Stimulated activated naive CD8-positive, alpha-beta T cell treated with anti-CD3 and anti-CD28 coated beads, Interleukin-15, Interleukin-2, amounts not matched to agents 100 U/mL and 50 U/mL, for 24 hours (primary cell): Measurements from ENCODE around the gene MTUS2.

Experiments used
- ATAC-seq: fragments of 150-1000 bp; cut with Tn5 transposase; one replicate; pipeline ENCODE4 v1.10.0; 2021
- DNase-seq: peaks from one replicate; pipeline ENCODE4 v3.0.0; 2021

MTUS2 gene

DNA sequence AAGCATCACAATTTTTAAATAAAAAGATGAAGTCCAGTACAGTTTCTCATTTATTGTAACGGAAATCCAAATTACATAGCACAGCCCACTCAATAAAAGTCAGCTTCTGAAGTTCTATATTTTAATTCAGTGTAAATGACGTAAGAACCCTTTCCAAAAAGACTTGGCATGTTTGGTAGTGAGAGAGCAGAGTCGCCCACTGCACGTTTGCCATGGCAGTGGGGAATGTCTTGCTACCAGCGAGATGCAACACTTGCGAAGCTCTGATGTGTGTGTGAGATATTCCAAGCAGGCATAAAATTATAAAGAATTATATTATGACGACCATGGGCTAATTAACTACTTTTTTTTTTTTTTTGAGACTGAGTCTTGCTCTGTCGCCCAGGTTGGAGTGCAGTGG is 585.3 kb downstream of the MTUS2 start:
- ATAC-seq, result no peak

DNA sequence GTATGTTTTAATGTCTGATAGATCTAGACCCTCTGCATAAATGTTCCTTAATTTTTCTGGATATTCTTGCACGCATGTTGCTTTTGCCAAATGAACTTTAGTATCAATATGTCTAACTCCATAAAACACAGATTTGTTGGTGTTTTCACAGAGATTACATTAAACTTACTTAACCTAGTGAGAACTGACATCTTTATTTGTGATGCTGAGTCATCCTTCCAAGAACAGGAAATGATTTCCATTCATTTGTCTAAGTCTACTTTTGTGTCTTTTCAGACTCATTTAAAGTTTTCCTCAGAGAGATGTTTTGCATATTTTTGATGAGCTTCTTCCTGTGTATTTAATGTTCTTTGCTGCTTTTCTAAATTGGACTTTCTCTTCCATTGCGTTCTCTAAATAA is 591.3 kb downstream of the MTUS2 start:
- ATAC-seq (no peak), DNase-seq (no peak)

More for the DNA sequence above, 585.3 kb downstream of the MTUS2 start:
- DNase-seq, result no peak

DNA sequence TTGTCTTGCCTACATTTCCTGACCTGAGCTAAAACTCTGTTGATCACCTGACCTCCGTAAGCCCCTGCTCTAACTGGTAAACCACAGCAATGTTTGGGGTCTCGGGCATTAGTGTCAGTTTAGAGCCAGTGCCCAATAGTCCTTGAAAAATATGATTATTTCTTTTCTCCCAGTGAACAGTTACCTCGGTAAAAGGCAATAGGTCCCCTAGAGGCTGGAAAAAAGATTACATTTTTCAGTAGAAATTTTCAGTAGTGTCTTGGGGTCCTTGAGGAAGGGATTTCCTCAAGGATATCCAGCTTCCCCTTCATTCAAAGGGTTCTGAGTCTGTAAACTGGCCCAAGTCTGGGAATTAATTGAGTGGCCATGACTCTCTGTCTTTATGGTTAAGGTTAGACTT is 597.9 kb downstream of the MTUS2 start:
- DNase-seq, result no peak
- no peak for ATAC-seq

DNA sequence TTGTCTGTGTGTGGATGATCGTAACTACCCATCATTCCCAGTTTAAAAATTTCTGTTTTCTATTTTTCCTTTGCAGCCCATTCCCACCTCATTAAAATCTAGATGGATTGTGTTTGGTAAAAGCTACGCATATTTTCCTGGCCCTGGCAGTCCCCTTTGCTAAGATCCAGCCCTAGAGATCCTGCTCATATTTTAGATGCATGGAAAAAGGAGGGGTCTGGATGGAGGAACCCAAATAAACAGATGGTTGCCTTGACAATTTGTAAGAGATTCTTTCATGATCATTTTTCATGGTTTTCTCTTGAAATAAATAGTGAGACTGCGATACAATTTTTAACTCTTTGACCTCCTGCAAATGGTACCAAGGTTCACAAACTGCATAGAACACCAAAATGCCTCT is 601.0 kb downstream of the MTUS2 start:
- ATAC-seq, result no peak
- no peak for DNase-seq

DNA sequence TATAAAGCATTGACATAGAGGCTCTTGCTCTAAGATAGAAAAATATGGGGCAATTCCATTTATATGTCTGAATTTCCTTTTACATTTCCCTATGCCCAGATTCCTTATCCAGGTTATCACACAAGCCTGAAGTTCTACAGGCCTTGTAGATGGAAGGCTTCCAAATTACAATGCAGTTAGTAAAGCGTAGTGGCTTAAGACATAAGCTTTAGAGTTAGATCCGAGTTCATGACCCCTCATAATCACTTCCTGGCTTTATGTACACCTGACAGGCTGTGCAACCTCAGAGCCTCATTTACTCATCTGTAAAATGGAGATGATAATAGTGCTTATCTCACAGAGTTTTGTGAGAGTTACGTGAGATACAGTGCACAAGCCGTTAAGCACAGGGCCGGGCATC is 601.9 kb downstream of the MTUS2 start:
- ATAC-seq (no peak), DNase-seq (no peak)

DNA sequence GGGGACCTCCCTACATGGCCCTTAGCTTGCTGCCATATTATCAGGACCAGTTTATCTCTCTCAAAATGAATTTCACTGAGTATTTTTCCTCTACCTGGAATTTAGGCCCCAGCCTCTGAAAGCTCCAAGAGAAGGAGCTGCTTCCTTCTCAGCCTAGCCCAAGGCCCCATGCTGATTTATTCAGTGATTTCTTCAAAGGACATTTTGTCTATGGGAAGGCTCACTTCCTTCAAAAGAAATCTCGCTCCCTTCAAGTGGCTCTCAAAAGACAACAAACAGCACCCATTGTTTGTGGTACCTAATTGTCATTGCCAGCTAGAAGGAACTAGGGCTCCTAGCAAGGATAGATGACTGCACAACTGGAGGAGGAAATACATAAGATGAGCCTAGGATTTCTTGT is 602.9 kb downstream of the MTUS2 start:
- DNase-seq, result no peak
- ATAC-seq, result no peak

DNA sequence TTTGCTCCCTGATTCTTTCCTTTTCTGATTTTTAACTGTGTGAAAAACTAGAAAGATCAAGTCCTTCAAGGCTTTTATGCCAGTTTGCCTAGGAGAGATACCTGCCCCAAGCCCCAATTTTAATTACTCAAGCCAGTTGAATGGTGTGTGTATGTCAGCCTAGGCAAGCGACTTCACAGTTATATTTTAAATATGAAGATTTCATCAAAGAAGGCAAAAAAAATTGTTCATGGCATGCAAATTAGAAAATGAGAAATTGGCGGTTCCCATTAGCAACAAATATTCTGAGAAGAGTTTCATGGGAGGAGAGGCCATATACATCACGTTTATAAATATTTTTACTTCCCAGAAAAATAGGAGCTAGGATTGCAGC is 607.8 kb downstream of the MTUS2 start:
- ATAC-seq, result no peak
- no peak for DNase-seq

DNA sequence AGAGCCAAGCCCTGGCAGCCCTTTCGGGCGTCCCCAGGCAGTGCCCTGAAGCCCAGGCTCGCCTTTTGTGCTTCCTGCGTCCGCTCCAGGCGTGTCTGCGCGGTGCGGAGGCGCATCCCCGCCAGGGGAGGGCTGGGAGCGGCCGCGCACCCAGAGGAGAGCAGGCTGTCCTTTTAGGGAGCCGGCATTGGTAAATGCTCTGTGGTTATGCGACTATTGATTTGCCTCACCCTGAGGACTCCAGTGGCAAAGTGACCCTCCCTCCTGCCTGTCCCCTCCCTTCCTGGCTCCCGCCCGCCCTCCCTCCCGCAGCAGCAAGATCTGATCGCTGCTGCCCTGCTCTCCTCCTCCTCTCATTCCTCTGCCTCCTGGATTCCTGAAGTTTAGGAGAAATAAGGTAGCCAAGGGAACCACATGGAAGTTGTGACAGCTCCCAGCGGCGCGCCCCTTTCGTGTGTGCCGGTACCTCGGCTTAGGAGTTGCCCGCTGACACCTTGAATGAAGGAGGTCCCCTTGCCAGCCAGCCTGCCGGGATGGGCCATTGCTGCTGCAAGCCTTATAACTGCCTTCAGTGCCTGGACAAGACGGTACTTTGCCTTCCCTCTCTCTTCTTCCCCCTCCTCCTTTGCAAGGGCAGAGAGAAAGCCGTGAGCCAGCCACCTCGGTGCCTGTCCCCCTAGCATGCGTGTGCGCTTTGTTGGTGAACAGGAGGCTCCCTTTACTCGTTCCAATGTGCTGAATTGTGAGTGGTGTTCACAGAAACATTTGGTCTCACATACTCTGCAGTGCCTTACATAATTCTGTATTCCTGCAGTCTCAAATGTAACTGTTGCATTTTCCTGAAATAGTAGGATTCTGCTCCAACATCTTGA is 608.4 kb downstream of the MTUS2 start:
- ATAC-seq (no peak), DNase-seq (no peak)

DNA sequence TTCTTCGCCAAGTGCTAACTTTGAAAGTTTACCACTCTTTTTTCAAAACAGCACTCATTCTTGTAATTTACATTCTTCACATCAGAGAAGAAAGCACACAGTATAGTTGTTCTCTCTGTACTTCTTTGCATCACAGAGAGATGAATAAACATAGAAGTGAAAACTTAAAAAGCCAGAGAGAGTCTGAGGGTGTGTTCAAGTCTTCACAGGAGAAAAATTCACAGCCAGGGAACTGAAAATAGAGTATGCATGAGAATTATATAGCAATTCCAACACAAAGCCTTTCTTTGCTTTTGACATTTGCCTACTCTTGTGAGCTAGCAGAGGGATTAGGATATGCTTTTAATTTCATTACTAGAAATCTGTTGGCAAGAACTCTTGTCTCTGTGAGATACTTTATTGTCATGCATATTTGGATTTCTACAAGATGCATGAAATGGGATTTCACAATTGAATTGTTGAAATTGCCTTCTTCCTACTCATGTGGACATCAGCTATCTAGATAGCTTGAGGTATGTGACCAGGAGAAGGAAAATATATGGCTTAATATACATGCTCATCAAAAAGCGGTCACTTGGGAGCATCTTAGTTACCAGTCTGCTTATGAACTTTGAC is 609.3 kb downstream of the MTUS2 start:
- no peak for DNase-seq
- ATAC-seq, result no peak

DNA sequence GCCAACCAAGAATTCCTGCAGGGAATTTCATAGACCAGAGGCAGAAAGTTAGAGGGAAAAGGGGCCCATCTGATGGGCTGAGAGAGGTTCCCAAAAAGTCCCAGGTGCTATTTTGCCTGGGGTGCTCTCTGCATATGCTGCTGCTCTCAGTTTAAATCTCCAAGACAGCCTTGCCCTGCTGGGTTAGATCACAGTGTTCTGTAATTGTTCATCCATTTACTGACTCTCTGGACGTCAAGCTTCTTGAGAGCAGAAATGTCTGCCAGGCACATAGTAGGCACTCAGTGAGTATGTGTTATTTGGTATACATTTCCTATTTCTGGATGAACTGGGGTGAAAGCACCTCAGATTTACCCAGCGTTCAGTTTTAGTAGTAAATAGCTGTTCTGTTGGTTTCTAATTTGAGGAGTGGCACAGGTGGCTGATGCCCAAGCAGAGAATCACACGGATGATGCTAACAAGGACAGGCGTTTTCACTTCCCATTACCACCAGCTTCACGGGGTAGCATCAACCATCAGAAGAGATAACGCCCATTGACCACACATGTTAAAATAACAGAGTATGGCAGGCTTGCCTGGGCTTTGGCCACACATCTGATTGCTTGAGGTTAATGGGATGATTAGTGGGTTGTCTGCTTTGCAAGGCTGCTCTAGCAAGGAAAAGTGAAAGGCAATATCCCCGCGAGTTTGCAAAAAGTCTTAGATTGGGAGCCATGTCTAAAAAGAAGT is 614.2 kb downstream of the MTUS2 start:
- ATAC-seq, result no peak
- no peak for DNase-seq

DNA sequence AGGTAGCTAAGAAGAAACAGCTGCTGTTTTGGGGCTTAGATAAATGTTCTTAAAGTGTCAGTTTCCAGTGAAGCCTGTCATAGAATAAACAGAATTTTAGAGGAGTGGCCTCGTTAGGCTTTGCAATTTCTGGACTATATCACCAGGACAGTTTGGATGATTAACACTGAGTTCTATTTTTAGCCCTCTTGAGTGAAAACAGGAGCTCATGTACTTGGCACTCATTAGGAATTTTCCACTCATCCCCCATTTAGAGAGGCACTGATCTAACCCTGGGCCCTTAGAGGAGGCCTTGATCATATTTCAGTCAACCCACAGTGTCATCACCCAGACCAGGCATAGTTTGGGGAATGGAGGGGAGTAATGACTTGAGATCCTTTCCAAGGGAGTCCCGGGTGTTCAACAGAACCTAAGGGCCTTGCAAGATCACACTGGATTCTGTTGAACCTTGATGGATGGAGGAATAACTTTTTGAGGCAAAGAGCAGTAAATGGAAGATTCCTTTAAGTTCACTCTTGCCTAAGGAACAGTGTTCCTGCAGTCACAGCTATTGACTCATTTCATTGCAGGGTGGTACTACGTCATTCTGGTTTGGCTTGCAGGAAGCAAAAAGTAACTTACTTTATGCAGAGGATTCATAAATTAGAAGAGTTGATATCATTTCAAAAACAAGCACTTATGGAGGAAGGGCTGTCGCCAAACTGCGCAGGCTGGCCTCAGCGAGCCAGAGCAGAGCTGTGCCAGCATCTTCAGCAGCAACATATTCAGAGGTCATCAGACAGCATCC is 615.2 kb downstream of the MTUS2 start:
- no peak for DNase-seq
- ATAC-seq, result no peak

DNA sequence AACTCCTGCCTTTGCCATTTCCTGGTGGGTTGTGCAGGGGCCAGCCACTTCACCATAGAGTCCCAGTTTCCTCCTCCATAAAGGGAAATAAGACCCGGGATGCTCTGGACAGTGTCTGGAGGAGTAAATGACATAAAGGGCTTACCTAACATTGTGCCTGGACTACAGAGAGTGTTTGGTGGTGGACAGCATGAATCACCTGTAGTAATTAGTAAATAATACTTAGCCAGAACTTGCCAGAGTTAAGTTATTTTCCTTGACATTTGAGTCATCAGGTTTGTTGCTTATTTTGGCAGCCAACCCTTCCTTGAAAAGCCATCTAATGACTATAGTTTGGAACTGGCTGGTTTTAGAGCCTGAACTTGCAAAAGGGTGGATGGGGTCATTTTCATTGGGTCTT is 616.2 kb downstream of the MTUS2 start:
- no peak for DNase-seq
- no peak for ATAC-seq

DNA sequence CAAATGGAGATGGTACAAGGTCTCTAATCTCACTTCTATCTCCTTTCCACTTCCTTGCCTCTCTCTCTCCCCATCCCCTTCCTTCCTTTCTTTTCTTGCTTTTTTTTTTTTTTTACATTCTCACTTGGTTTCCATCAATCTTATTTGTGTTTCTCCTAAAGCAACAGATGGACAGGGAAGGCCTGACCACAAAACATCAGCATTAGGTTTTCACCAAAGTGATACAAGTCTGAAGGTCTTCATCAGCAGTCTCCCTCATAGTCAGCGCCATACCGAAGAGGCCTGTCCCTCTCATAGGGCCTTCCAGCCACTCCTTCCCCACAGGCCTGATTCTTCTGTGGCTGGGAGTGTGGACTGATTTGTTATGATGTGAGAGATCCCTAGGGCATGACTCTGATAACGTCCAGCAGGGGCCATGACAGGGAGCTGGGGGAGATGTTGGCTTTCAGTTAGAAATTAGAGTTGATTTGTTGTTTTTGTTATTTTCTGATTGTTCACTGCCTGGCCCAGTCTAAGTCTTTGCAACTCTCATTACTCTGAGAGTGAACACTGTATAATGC is 616.7 kb downstream of the MTUS2 start:
- no peak for DNase-seq
- no peak for ATAC-seq

DNA sequence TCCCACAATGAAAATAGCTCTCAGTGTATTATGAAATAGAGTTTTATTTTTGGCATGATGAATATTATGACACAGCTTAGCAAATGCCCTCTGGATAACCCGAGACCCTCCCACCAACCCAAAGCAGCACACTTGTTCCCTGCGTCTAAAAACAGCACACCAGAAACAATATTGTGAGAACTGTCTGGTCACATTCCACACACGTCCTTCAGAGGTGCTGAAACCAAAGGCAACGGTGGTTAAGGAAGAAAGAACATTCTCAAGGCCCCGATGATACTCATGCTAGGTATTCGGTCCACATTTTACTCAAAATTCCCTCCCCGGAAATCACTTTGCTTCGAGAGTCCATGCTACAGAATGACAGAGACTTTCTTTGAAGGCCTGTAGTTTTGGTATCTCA is 618.6 kb downstream of the MTUS2 start:
- DNase-seq (no peak), ATAC-seq (no peak)

DNA sequence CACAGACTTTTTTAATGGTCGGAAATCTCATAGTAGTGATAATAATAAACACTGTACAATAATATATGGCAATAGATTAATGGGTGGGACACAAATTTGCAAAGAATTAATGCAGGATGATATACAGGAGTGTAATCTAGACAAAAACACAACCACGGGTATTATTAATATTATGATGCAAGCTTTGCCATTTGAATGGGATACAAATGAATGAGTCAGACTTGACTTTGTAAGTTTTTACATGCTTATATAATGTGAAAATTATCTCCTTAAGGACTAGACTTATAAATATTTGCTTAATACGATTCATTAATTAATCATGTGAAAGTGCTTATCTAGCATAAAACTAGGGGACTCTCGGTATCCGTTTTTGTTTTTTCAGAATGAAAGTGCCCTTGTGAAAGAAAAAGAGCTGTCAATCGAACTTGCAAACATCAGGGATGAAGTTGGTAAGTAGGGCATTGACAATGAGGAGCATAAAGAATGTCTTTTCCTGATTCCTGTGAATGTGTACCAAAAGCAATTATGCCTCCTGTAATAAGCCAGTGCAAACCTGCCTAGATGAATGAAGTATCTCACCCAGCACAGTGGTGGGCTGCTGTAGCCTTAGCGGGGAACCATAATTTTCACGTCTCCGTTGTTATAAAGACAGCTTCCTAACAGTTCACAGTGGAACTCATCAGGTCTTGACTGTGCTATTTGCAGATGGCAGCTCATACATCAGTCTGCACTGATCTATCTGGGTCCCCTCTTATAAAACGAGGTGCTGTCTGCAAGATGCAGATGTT is 619.7 kb downstream of the MTUS2 start:
- DNase-seq (no peak), ATAC-seq (no peak)

DNA sequence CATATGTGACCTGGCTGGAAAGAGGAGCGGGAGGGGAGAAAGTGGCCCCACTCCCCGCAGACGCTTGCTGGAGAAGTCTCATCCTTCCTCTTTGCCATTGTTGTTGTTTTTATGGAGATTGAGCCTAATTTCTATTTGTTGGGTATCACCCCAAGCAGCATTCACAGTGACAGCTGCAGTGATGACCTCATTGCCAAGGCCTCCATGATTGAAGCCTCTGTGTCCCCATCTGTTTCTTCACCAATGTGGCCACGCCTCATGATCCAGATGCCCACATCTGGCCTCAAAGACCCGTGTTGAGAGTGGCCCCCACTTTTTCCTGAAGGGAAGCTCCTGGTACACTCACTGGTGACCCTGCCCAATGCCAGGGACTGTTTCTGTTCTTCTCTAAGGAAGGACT is 621.2 kb downstream of the MTUS2 start:
- no peak for ATAC-seq
- DNase-seq, result no peak

DNA sequence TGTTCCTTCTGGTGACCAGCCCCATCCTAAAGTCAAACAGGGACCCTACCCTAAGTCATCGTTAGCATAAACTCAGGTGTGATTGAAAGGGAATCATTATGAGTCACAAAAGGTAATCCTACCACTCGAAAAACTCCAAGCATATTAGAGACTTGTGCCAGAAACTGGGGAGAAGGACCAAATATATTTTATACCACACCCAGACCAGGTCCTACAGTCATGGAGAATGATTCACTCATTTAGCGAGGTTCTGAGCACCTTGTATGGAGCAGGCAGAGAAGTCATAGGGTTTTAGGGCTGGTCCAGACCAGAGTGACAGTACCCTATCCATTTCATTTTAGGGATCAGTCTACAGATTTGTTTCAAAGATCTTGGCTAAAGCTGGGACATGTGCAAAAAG is 625.9 kb downstream of the MTUS2 start:
- no peak for ATAC-seq
- DNase-seq, result no peak

DNA sequence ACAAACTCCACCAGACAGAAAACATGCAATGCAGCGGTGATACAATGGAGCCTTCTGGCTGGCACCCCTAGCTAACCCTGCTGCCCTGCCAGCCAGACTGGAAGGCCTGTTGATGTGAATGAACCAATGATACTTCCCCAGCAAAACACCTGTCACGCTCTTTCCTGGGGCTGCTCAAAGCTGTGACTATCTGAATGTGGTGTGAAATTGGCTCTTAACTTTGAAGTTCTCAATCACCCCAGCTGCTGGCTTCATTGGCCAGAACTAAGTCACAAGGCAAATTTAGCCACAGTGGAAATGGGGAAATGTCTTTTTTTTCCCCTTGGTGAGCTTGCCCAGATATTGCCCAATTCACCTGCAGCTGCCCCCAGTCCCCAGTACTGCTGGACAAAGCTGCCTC is 628.0 kb downstream of the MTUS2 start:
- ATAC-seq, result no peak

DNA sequence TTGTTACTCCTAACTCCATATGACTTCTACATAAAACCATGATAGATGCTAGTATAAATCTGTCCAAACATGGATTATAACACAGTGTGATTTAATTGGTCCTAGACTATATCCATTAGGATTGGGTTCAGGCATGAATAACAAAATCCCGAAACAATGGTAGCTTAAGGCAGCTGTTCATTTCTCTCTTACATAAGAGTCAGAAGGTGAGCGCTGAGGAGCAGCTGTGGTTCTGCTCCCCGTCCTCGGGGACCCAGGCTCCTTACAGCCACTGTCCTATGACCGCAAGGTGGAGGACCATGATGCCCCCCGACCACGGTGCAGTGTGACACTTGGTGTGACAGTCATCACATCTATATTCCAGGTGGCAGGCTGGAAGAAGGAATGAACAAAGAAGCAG is 629.6 kb downstream of the MTUS2 start:
- ATAC-seq (no peak), DNase-seq (no peak)

More for the DNA sequence above, 628.0 kb downstream of the MTUS2 start:
- no peak for DNase-seq

DNA sequence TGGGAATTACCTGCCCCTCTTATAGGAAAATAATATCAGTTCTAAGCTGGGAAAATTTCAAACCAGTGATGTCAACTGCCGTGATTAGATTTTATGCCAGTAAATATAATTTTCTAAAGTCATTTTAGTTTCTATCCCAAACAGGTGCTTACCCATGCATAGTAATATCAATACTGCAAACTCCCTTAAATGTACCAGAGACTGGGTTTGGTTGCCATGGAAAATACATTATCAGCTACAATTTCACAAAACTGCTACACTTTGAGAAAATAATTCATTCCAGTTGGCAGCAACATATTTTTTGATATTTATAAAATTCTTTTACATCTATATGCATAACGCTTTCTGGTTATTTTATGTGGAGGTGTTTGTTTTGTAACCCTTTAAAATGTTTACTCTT is 631.8 kb downstream of the MTUS2 start:
- no peak for DNase-seq
- no peak for ATAC-seq
